Measurements from ENCODE around the gene GCNA.
"Not testable (repeated sequence)": the region's sequence is repeated elsewhere in the genome, so short reads cannot be mapped to it uniquely, and the experiment has no call there.

Gene GCNA

GRCh38 chrX:71632923-71633657 lies 54.9 kb downstream of the GCNA start:
- H3K27ac ChIP-seq, result no peak overlapping the region

GRCh38 chrX:71634366-71634765 lies 56.1 kb downstream of the GCNA start:
- DNase-seq (ENCODE audit: low read depth, low spot score), result no peak
- H3K9ac ChIP-seq (ENCODE audit: insufficient read length), result no peak overlapping the region
- no peak overlapping the region for H3K27ac ChIP-seq
- no peak for TF ChIP-seq EZH2 (IDR thresholded peaks at IDR 0.05)
- TF ChIP-seq POLR2AphosphoS5 (IDR thresholded peaks at IDR 0.05; ENCODE audit: borderline replicate concordance, low read depth, low read length), result no peak
- no peak for TF ChIP-seq FOXP2 (optimal IDR thresholded peaks at IDR 0.05; ENCODE audit: control extremely low read depth, extremely low read length, insufficient read depth)
- no peaks in the 10 kb centered on the region for H3K36me3 ChIP-seq (ENCODE audit: insufficient read depth, low read length)
- H3K9me3 ChIP-seq (ENCODE audit: low read depth, low read length), result no peaks in the 10 kb centered on the region
- no peak overlapping the region for H3K4me3 ChIP-seq

More at GRCh38 chrX:71632923-71633657, 54.9 kb downstream of the GCNA start:
- Histone ChIP-seq H3K4me3 (no peak overlapping the region), H3K36me3 (ENCODE audit: insufficient read depth, low read length) (no peaks in the 10 kb centered on the region), H3K9ac (ENCODE audit: insufficient read length) (no peak overlapping the region), H3K9me3 (ENCODE audit: low read depth, low read length) (no peaks in the 10 kb centered on the region)
- TF ChIP-seq FOXP2 (optimal IDR thresholded peaks at IDR 0.05; ENCODE audit: control extremely low read depth, extremely low read length, insufficient read depth), result no peak
- TF ChIP-seq EZH2 (IDR thresholded peaks at IDR 0.05), result no peak
- no peak for TF ChIP-seq POLR2AphosphoS5 (IDR thresholded peaks at IDR 0.05; ENCODE audit: borderline replicate concordance, low read depth, low read length)
- DNase-seq (ENCODE audit: low read depth, low spot score), result no peak

- no peak overlapping the region for H3K27ac ChIP-seq
- H3K9me3 ChIP-seq (ENCODE audit: low read depth, low read length), result no peaks in the 10 kb centered on the region
- TF ChIP-seq EZH2 (IDR thresholded peaks at IDR 0.05), result no peak
- TF ChIP-seq FOXP2 (optimal IDR thresholded peaks at IDR 0.05; ENCODE audit: control extremely low read depth, extremely low read length, insufficient read depth), result no peak
- TF ChIP-seq POLR2AphosphoS5 (IDR thresholded peaks at IDR 0.05; ENCODE audit: borderline replicate concordance, low read depth, low read length), result no peak
- no peak overlapping the region for H3K9ac ChIP-seq (ENCODE audit: insufficient read length)
- no peaks in the 10 kb centered on the region for H3K36me3 ChIP-seq (ENCODE audit: insufficient read depth, low read length)
- no peak for DNase-seq (ENCODE audit: low read depth, low spot score)
- H3K4me3 ChIP-seq, result no peak overlapping the region
These were observed 58.4 kb downstream of the GCNA start for GRCh38 chrX:71636438-71637252.

GRCh38 chrX:71637253-71637618 lies 59.0 kb downstream of the GCNA start:
- TF ChIP-seq EZH2 (IDR thresholded peaks at IDR 0.05) (no peak), FOXP2 (optimal IDR thresholded peaks at IDR 0.05; ENCODE audit: control extremely low read depth, extremely low read length, insufficient read depth) (no peak), POLR2AphosphoS5 (IDR thresholded peaks at IDR 0.05; ENCODE audit: borderline replicate concordance, low read depth, low read length) (no peak)
- Histone ChIP-seq H3K4me3 (no peak overlapping the region), H3K36me3 (ENCODE audit: insufficient read depth, low read length) (no peaks in the 10 kb centered on the region), H3K9me3 (ENCODE audit: low read depth, low read length) (no peaks in the 10 kb centered on the region), H3K27ac (no peak overlapping the region), H3K9ac (ENCODE audit: insufficient read length) (no peak overlapping the region)
- DNase-seq (ENCODE audit: low read depth, low spot score), result no peak

- Histone ChIP-seq H3K4me3 (no peak overlapping the region), H3K36me3 (ENCODE audit: insufficient read depth, low read length) (no peaks in the 10 kb centered on the region), H3K9me3 (ENCODE audit: low read depth, low read length) (no peaks in the 10 kb centered on the region), H3K27ac (no peak overlapping the region), H3K9ac (ENCODE audit: insufficient read length) (no peak overlapping the region)
- DNase-seq (ENCODE audit: low read depth, low spot score), result no peak
- no peak for TF ChIP-seq FOXP2 (optimal IDR thresholded peaks at IDR 0.05; ENCODE audit: control extremely low read depth, extremely low read length, insufficient read depth)
- no peak for TF ChIP-seq EZH2 (IDR thresholded peaks at IDR 0.05)
- TF ChIP-seq POLR2AphosphoS5 (IDR thresholded peaks at IDR 0.05; ENCODE audit: borderline replicate concordance, low read depth, low read length), result no peak
These were observed 59.6 kb downstream of the GCNA start for GRCh38 chrX:71637848-71638247.

- H3K4me3 ChIP-seq, result no peak overlapping the region
- no peaks in the 10 kb centered on the region for H3K36me3 ChIP-seq (ENCODE audit: insufficient read depth, low read length)
- no peak for DNase-seq (ENCODE audit: low read depth, low spot score)
- no peak overlapping the region for H3K9ac ChIP-seq (ENCODE audit: insufficient read length)
- no peak overlapping the region for H3K27ac ChIP-seq
- no peak for TF ChIP-seq EZH2 (IDR thresholded peaks at IDR 0.05)
- no peak for TF ChIP-seq FOXP2 (optimal IDR thresholded peaks at IDR 0.05; ENCODE audit: control extremely low read depth, extremely low read length, insufficient read depth)
- TF ChIP-seq POLR2AphosphoS5 (IDR thresholded peaks at IDR 0.05; ENCODE audit: borderline replicate concordance, low read depth, low read length), result no peak
- H3K9me3 ChIP-seq (ENCODE audit: low read depth, low read length), result no peaks in the 10 kb centered on the region
These were observed 60.2 kb downstream of the GCNA start for GRCh38 chrX:71638409-71638808.

- H3K9ac ChIP-seq (ENCODE audit: insufficient read length), result no peak overlapping the region
- H3K9me3 ChIP-seq (ENCODE audit: low read depth, low read length), result no peaks in the 10 kb centered on the region
- no peaks in the 10 kb centered on the region for H3K36me3 ChIP-seq (ENCODE audit: insufficient read depth, low read length)
- DNase-seq (ENCODE audit: low read depth, low spot score), result no peak
- H3K27ac ChIP-seq, result no peak overlapping the region
- H3K4me3 ChIP-seq, result no peak overlapping the region
- TF ChIP-seq EZH2 (IDR thresholded peaks at IDR 0.05) (no peak), POLR2AphosphoS5 (IDR thresholded peaks at IDR 0.05; ENCODE audit: borderline replicate concordance, low read depth, low read length) (no peak), FOXP2 (optimal IDR thresholded peaks at IDR 0.05; ENCODE audit: control extremely low read depth, extremely low read length, insufficient read depth) (no peak)
These were observed 61.8 kb downstream of the GCNA start for GRCh38 chrX:71640002-71640401.

- not testable (repeated sequence) for H3K36me3 ChIP-seq (ENCODE audit: insufficient read depth, low read length); H3K27ac ChIP-seq; DNase-seq (ENCODE audit: low read depth, low spot score); H3K9ac ChIP-seq (ENCODE audit: insufficient read length); H3K9me3 ChIP-seq (ENCODE audit: low read depth, low read length); H3K4me3 ChIP-seq
These were observed 66.2 kb downstream of the GCNA start for GRCh38 chrX:71644406-71644805.
